Loucy (cell line): ENCODE results near the gene KREMEN1.

ENCODE experiments used
- H2AFZ ChIP-seq: fragments of 200-600 bp; sonication (generic); 2 replicates; pipeline ENCODE4 v1.6.0; 2016; ENCODE audit warnings: antibody characterized with exemption, mild to moderate bottlenecking, low read length, moderate library complexity
- H3F3A ChIP-seq: fragments of 200-600 bp; 2 replicates; pipeline ENCODE4 v1.6.0; 2016; ENCODE audit warnings: antibody characterized with exemption, low read depth, mild to moderate bottlenecking
- H3K27me3 ChIP-seq: fragments of 200-600 bp; sonication (generic); 2 replicates; pipeline ENCODE4 v1.6.1; 2014; ENCODE audit warnings: low read length, mild to moderate bottlenecking; ENCODE audit not compliant: insufficient read depth, poor library complexity, severe bottlenecking
- H3K36me3 ChIP-seq: fragments of 200-600 bp; sonication (generic); 2 replicates; pipeline ENCODE4 v1.6.1; 2016; ENCODE audit warnings: low read length; ENCODE audit not compliant: insufficient read depth
- H3K4me1 ChIP-seq: fragments of 200-600 bp; sonication (generic); 2 replicates; pipeline ENCODE4 v1.5.1; 2014; ENCODE audit warnings: low read length, mild to moderate bottlenecking; ENCODE audit not compliant: insufficient read depth, poor library complexity, severe bottlenecking
- H3K4me2 ChIP-seq: fragments of 200-600 bp; sonication (generic); 2 replicates; pipeline ENCODE4 v1.6.0; 2014; ENCODE audit warnings: antibody characterized with exemption, low read length, low read depth, mild to moderate bottlenecking; ENCODE audit not compliant: poor library complexity, severe bottlenecking
- H3K4me3 ChIP-seq: fragments of 200-600 bp; sonication (generic); 2 replicates; pipeline ENCODE4 v1.5.1; 2014; ENCODE audit warnings: low read length, mild to moderate bottlenecking, mixed read lengths; ENCODE audit not compliant: poor library complexity, severe bottlenecking
- H3K79me2 ChIP-seq: fragments of 200-600 bp; sonication (generic); 2 replicates; pipeline ENCODE4 v1.6.1; 2014; ENCODE audit warnings: low read length; ENCODE audit not compliant: insufficient read depth
- H3K9ac ChIP-seq: fragments of 200-600 bp; sonication (generic); 2 replicates; pipeline ENCODE4 v1.6.0; 2014; ENCODE audit warnings: mild to moderate bottlenecking, low read depth, low read length, moderate library complexity; ENCODE audit not compliant: poor library complexity, severe bottlenecking
- H3K9me2 ChIP-seq: fragments of 200-600 bp; sonication (generic); replicated peaks from 2 replicates; pipeline ENCODE4 v1.6.1; 2016; ENCODE audit warnings: low read depth, low read length, mixed read lengths
- H3K9me3 ChIP-seq: fragments of 200-600 bp; sonication (generic); 2 replicates; pipeline ENCODE4 v1.6.1; 2014; ENCODE audit warnings: mild to moderate bottlenecking, antibody characterized with exemption, low read length, low read depth; ENCODE audit not compliant: insufficient read depth
- H4K20me1 ChIP-seq: fragments of 200-600 bp; sonication (generic); 2 replicates; pipeline ENCODE4 v1.6.0; 2014; ENCODE audit warnings: antibody characterized with exemption, low read length, mild to moderate bottlenecking; ENCODE audit not compliant: insufficient read depth, poor library complexity, severe bottlenecking
- CTCF ChIP-seq: fragments of 200-600 bp; sonication (generic); conservative IDR thresholded peaks from 2 replicates; pipeline ENCODE4 v1.5.1; 2014; ENCODE audit warnings: mild to moderate bottlenecking, antibody characterized with exemption, low read length
- EZH2phosphoT487 ChIP-seq: fragments of 200-600 bp; IDR thresholded peaks from 2 replicates; pipeline ENCODE4 v1.6.1; 2018; ENCODE audit warnings: antibody characterized with exemption, mild to moderate bottlenecking, moderate library complexity, borderline replicate concordance

The KREMEN1 gene

DNA sequence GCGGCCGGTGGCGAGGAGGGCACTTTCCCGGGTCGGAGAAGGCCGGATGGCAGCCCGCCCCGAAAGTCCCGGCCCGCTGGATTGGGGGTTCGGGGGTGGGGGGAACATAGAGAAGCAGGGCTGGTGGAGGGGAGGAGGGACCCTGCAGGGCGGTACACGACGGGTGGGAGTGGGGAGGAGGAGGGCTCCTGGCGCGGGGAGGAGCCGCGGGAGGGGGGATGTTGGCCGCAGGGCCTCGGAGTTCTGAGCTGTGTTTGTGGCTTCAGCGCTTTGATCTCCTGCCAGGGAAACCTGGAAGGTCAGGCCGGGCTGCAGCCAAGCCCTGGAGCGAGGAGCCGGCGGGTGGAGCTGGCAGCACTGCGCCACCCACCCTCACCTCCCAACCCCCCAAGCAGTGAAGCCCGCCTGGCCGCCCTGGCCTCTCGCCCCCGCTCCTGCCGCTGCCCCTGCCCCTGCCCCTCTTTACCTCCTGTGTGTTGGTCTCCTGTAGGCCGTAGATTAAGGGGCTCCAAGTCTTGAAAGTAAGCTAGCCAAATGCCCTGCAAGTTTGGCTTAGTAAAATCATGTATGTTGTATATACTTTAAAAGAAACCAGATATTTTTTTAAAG, 42.1 kb upstream of the KREMEN1 start:
- Histone ChIP-seq H3K27me3 (no peaks in the 10 kb centered on the region), H3K9ac (peak overlapping the region; percentile 64), H3K4me2 (peak overlapping the region; percentile 59), H3K4me3 (peak overlapping the region; percentile 74), H3K36me3 (no peaks in the 10 kb centered on the region), H3K9me2 (no peaks in the 10 kb centered on the region), H3K9me3 (no peaks in the 10 kb centered on the region), H3K4me1 (peaks cover 25% of the 10 kb centered on the region), H2AFZ (peak overlapping the region; percentile 62), H4K20me1 (no peaks in the 10 kb centered on the region), H3K79me2 (peaks cover 3% of the 10 kb centered on the region; the same call in 1 of the 2 replicates), H3F3A (no peaks in the 10 kb centered on the region)
- TF ChIP-seq CTCF (no peak), EZH2phosphoT487 (no peak)

DNA sequence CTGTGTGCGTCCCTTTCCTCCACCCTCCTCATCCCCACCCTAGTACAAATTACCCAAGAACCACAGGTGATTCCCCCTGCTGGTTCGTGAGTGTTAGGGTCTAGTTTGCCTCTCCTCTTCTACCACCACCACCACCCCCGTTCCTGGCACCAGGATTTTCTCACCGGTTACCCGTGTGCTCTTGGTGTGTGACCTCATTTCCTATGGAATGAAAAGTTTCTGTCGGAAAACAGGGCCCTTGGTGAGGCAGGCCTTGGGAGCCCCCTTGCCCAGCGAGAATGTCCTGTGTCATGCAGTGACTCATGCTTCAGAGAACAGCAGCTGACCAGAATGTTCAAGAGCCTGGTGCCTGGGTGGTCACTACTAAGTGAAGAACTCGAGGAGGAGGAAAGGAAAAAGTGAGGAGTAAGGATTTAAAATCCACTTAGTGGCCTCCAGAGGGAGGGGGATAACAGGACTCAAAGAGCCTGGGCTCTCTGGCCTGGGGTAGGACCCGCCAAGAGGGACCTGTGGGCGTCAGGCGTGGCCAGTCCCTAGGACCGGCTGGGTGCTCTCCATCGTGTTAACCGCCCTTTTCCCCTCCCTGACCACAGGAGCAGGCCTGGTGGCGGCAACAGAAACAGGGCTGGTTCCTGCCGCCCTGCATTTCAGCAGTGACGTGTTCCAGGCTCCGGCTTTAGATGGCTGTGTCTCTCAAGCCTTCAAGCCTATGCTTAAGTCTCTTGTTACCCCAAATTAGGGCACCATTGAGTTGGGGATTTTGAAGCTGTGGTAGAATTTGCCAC, 41.4 kb upstream of the KREMEN1 start:
- Histone ChIP-seq H3K9me3 (no peaks in the 10 kb centered on the region), H3K4me2 (peak overlapping the region; percentile 59), H2AFZ (0 out of 2 replicates have a peak overlapping the region, but pooled peaks have one; percentile 9), H3K27me3 (no peaks in the 10 kb centered on the region), H3K9me2 (no peaks in the 10 kb centered on the region), H3K36me3 (no peaks in the 10 kb centered on the region), H3F3A (no peaks in the 10 kb centered on the region), H4K20me1 (no peaks in the 10 kb centered on the region), H3K79me2 (peaks cover 3% of the 10 kb centered on the region; the same call in 1 of the 2 replicates), H3K9ac (peak overlapping the region; percentile 64), H3K4me1 (peaks cover 25% of the 10 kb centered on the region), H3K4me3 (peak overlapping the region; percentile 74)
- TF ChIP-seq EZH2phosphoT487 (no peak), CTCF (peak; percentile 61)

GRCh38 chr22:29032014-29032475, 40.8 kb upstream of the KREMEN1 start:
- no peaks in the 10 kb centered on the region for H3K27me3 ChIP-seq
- H3K4me1 ChIP-seq = peaks cover 28% of the 10 kb centered on the region
- H2AFZ ChIP-seq = no peak overlapping the region
- no peaks in the 10 kb centered on the region for H3K9me3 ChIP-seq
- H3K79me2 ChIP-seq = peaks cover 3% of the 10 kb centered on the region; the same call in 1 of the 2 replicates
- no peaks in the 10 kb centered on the region for H3K9me2 ChIP-seq
- H3K36me3 ChIP-seq = no peaks in the 10 kb centered on the region
- H3F3A ChIP-seq = no peaks in the 10 kb centered on the region
- no peaks in the 10 kb centered on the region for H4K20me1 ChIP-seq
- H3K4me2 ChIP-seq = peak overlapping the region; percentile 59
- H3K9ac ChIP-seq = peak overlapping the region; percentile 64
- 0 out of 2 replicates have a peak, but pooled peaks have one; percentile 21 for TF ChIP-seq CTCF
- no peak for TF ChIP-seq EZH2phosphoT487
- peak overlapping the region; percentile 74 for H3K4me3 ChIP-seq
